ENCODE measurements around the gene PIGU. TPM values are rescaled to one million over a fixed set of nuclear protein-coding genes. Genes with fewer than 3 reads are reported as not detected.

The PIGU gene
- total and polyA plus RNA-seq, 2 donors (not counting 3 experiments of a cell fraction or from before 2014, with no cell fraction given) = 20.3 to 81.8 TPM

DNA sequence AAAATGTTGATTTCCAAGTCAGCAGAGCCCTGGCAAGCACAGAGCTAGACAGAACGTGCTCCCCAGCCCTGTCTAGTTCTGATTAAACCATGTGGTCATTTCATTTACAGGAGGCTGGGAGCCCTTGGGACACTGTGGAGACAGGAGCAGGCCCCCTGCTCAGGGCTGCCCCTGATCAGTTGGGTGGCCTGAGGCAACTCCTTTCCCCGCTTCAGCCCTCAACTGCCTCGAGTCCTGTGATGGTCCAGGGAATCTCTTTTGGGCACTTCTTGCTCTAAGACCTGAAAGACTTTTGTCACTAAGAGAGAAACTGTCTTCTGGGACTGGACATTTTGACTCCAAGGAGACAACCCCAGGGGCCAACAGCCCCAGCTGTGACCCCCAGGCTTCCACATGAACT, 147.2 kb downstream of the PIGU start:
- dilution Hi-C loops (cut with MboI; ENCODE audit: extremely low pct_ligation_motif_present, low sequenced_read_pairs) = no loop called here

More for the DNA sequence above, 147.2 kb downstream of the PIGU start:
- Histone ChIP-seq H3K36me3 (ENCODE audit: control insufficient read depth in 2 of 2, extremely low read depth in 1 of 2, insufficient read depth in 2 of 2, low read length in 2 of 2) (peaks cover 7 to 45% of the 10 kb centered on the region in 2 experiments), H3K9ac (replicated peaks; ENCODE audit: extremely low read depth, insufficient read depth, low read length) (no peak overlapping the region), H3K9me3 (replicated peaks; ENCODE audit: control insufficient read depth, insufficient read depth, low read length) (no peaks in the 10 kb centered on the region), H3K4me2 (ENCODE audit: insufficient read depth, low read length) (no peak overlapping the region), H2AFZ (ENCODE audit: low read depth, low read length) (no peak overlapping the region), H3K27me3 (ENCODE audit: control insufficient read depth in 2 of 2, insufficient read depth in 2 of 2, low read length in 2 of 2) (no peaks in the 10 kb centered on the region), H4K20me1 (replicated peaks; ENCODE audit: control insufficient read depth, extremely low read depth, insufficient read depth, low read length) (no peaks in the 10 kb centered on the region), H3K4me1 (ENCODE audit: control insufficient read depth, extremely low read depth, insufficient read depth, low read length) (peaks cover 21% of the 10 kb centered on the region), H3K9me1 (replicated peaks; ENCODE audit: control insufficient read depth, extremely low read depth, insufficient read depth, low read length) (no peaks in the 10 kb centered on the region), H3K79me2 (ENCODE audit: control insufficient read depth, insufficient read depth, low read length) (peaks cover 11% of the 10 kb centered on the region), H3K27ac (ENCODE audit: insufficient read depth, low read depth, low read length) (no peak overlapping the region), H3K4me3 (replicated peaks in 1 of 3; ENCODE audit: insufficient read depth in 1 of 3, low read depth in 1 of 3, low read length in 3 of 3) (no peak overlapping the region)
- TF ChIP-seq, protein P1, sequence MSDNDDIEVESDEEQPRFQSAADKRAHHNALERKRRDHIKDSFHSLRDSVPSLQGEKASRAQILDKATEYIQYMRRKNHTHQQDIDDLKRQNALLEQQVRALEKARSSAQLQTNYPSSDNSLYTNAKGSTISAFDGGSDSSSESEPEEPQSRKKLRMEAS (IDR thresholded peaks at IDR 0.05; ENCODE audit: insufficient read depth, insufficient read length) = no peak
- no peak for TF ChIP-seq POLR2A (IDR thresholded peaks at IDR 0.05; ENCODE audit: low read depth, low read length)
- TF ChIP-seq, protein P2, sequence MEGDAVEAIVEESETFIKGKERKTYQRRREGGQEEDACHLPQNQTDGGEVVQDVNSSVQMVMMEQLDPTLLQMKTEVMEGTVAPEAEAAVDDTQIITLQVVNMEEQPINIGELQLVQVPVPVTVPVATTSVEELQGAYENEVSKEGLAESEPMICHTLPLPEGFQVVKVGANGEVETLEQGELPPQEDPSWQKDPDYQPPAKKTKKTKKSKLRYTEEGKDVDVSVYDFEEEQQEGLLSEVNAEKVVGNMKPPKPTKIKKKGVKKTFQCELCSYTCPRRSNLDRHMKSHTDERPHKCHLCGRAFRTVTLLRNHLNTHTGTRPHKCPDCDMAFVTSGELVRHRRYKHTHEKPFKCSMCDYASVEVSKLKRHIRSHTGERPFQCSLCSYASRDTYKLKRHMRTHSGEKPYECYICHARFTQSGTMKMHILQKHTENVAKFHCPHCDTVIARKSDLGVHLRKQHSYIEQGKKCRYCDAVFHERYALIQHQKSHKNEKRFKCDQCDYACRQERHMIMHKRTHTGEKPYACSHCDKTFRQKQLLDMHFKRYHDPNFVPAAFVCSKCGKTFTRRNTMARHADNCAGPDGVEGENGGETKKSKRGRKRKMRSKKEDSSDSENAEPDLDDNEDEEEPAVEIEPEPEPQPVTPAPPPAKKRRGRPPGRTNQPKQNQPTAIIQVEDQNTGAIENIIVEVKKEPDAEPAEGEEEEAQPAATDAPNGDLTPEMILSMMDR (IDR thresholded peaks at IDR 0.05; ENCODE audit: extremely low read depth in 1 of 2, insufficient read depth in 1 of 2, low read depth in 1 of 2, low read length in 2 of 2) = no peak
- TF ChIP-seq GATA2 (IDR thresholded peaks at IDR 0.05; ENCODE audit: insufficient read depth, insufficient read length, low read depth, low read length) = no peak
- no peak for TF ChIP-seq FOS (IDR thresholded peaks at IDR 0.05; ENCODE audit: borderline replicate concordance, insufficient read depth, low read length)
- TF ChIP-seq POLR2AphosphoS5 (IDR thresholded peaks at IDR 0.05; ENCODE audit: insufficient read depth, low read depth, low read length) = no peak
- TF ChIP-seq EZH2 (IDR thresholded peaks at IDR 0.05; ENCODE audit: borderline replicate concordance, low read depth, low read length, severe bottlenecking) = no peak
- TF ChIP-seq MYC (IDR thresholded peaks at IDR 0.05; ENCODE audit: low read depth, low read length) = no peak
- no peak for TF ChIP-seq JUN (IDR thresholded peaks at IDR 0.05; ENCODE audit: borderline replicate concordance, insufficient read depth, insufficient read length, low read depth)
- no TSS peak for BruUV-seq (replicated peaks)
- FAIRE-seq (no peak), DNase-seq (ENCODE audit: low read depth, low spot score) (no peak)
- CTCF ChIA-PET = interaction anchor here (0.7 to 1.6 kb wide), 3 partner anchors 9 to 29 kb away, joined by 3 to 12 read pairs (median 4); no protein-coding TSS in a partner anchor
- POLR2A ChIA-PET = no interaction called here
- intact Hi-C loops (cut with micrococcal nuclease) = loop anchor here (5.0 kb wide), 1 partner anchor 337 kb away; no protein-coding TSS in a partner anchor

Measured in endothelial cell of umbilical vein (primary cell).